ENCODE results near the gene ERGIC1. TPM values are rescaled to one million over a fixed set of nuclear protein-coding genes. Genes with fewer than 3 reads are reported as not detected.

The ERGIC1 gene
- total and polyA plus RNA-seq, 3 donors from 2014 or later, result 89.8 to 100.0 (median 94.1) TPM

- intact Hi-C loops (cut with DNase I; ENCODE audit: low total_unique reads), result no loop called here
- no peaks in the 10 kb centered on the region for H3K4me1 ChIP-seq
- DNase-seq, result no peak
- no peak overlapping the region for H3K4me3 ChIP-seq
- H3K27ac ChIP-seq, result no peak overlapping the region
- no peaks in the 10 kb centered on the region for H3K36me3 ChIP-seq (ENCODE audit: low read depth, missing control alignments)
- H3K27me3 ChIP-seq, result no peaks in the 10 kb centered on the region
- H3K9me3 ChIP-seq, result no peaks in the 10 kb centered on the region
- TF ChIP-seq CTCF (IDR thresholded peaks at IDR 0.05), result no peak
- no peak for TF ChIP-seq POLR2A (IDR thresholded peaks at IDR 0.05)
- 86 to 93% methylated on average over 11 of the region's 11 CpGs for WGBS, 2 donors
Measured at GRCh38 chr5:172942556-172942955, 108.5 kb downstream of the ERGIC1 start.

GRCh38 chr5:172943283-172943841, 109.3 kb downstream of the ERGIC1 start:
- Histone ChIP-seq H3K27ac (no peak overlapping the region), H3K9me3 (no peaks in the 10 kb centered on the region), H3K4me1 (no peaks in the 10 kb centered on the region), H3K36me3 (ENCODE audit: low read depth, missing control alignments) (no peaks in the 10 kb centered on the region), H3K27me3 (no peaks in the 10 kb centered on the region), H3K4me3 (no peak overlapping the region)
- intact Hi-C loops (cut with DNase I; ENCODE audit: low total_unique reads), result no loop called here
- WGBS, 2 donors, result 46 to 51% methylated on average over 16 to 18 of the region's 18 CpGs
- TF ChIP-seq CTCF (IDR thresholded peaks at IDR 0.05) (no peak), POLR2A (IDR thresholded peaks at IDR 0.05) (no peak)
- DNase-seq, result no peak

- TF ChIP-seq CTCF (IDR thresholded peaks at IDR 0.05), result no peak
- Histone ChIP-seq H3K4me1 (no peaks in the 10 kb centered on the region), H3K9me3 (no peaks in the 10 kb centered on the region), H3K27ac (no peak overlapping the region), H3K4me3 (no peak overlapping the region), H3K27me3 (no peaks in the 10 kb centered on the region), H3K36me3 (ENCODE audit: low read depth, missing control alignments) (no peaks in the 10 kb centered on the region)
- 67 to 89% methylated on average over 8 of the region's 8 CpGs for WGBS, 2 donors
- intact Hi-C loops (cut with DNase I; ENCODE audit: low total_unique reads), result no loop called here
- no peak for DNase-seq
Measured at GRCh38 chr5:172943906-172944305, 109.9 kb downstream of the ERGIC1 start.

- Histone ChIP-seq H3K4me3 (no peak overlapping the region), H3K36me3 (ENCODE audit: low read depth, missing control alignments) (no peaks in the 10 kb centered on the region), H3K27ac (no peak overlapping the region), H3K27me3 (no peaks in the 10 kb centered on the region), H3K4me1 (no peaks in the 10 kb centered on the region), H3K9me3 (no peaks in the 10 kb centered on the region)
- intact Hi-C loops (cut with DNase I; ENCODE audit: low total_unique reads), result no loop called here
- DNase-seq, result no peak
- TF ChIP-seq POLR2A (IDR thresholded peaks at IDR 0.05) (no peak), CTCF (IDR thresholded peaks at IDR 0.05) (no peak)
- 84 to 94% methylated on average over 3 to 6 of the region's 6 CpGs for WGBS, 2 donors
Measured at GRCh38 chr5:172944741-172945140, 110.7 kb downstream of the ERGIC1 start.

- Histone ChIP-seq H3K36me3 (ENCODE audit: low read depth, missing control alignments) (no peaks in the 10 kb centered on the region), H3K9me3 (no peaks in the 10 kb centered on the region), H3K27me3 (no peaks in the 10 kb centered on the region), H3K4me3 (no peak overlapping the region), H3K4me1 (no peaks in the 10 kb centered on the region), H3K27ac (no peak overlapping the region)
- no peak for DNase-seq
- intact Hi-C loops (cut with DNase I; ENCODE audit: low total_unique reads), result no loop called here
- 92 to 96% methylated on average over 5 to 6 of the region's 6 CpGs for WGBS, 2 donors
- TF ChIP-seq CTCF (IDR thresholded peaks at IDR 0.05), result no peak
- TF ChIP-seq POLR2A (IDR thresholded peaks at IDR 0.05), result no peak
Measured at GRCh38 chr5:172945151-172945550, 111.1 kb downstream of the ERGIC1 start.

Data from testis (tissue), 3 donors.